Activated T-helper 1 cell treated with anti-CD3 and anti-CD28 coated beads, Interleukin-12 subunit alpha, Interleukin-12 subunit beta, Interleukin-2, Interleukin-4 antibody, amounts not matched to agents 30 ng/mL and 10 ng/mL and 1 ng/mL, durations not matched to agents 14 hours and 24 hours and 36 hours (primary cell): ENCODE results near the gene SPOCK3. TPM values are rescaled to one million over a fixed set of nuclear protein-coding genes. Genes with fewer than 3 reads are reported as not detected.
"Not testable (repeated sequence)": the region's sequence is repeated elsewhere in the genome, so short reads cannot be mapped to it uniquely, and the experiment has no call there.

Experiments used
- DNase-seq: peaks from one replicate; pipeline ENCODE4 v3.0.0; 2021; ENCODE audit warnings: low spot score
- H3K27ac Mint-ChIP-seq: one replicate; pipeline ENCODE4 v1.8.0; 2021; ENCODE audit warnings: mild to moderate bottlenecking, mixed read lengths
- H3K27me3 Mint-ChIP-seq: one replicate; pipeline ENCODE4 v1.8.0; 2022; ENCODE audit warnings: mild to moderate bottlenecking, moderate library complexity, mixed read lengths; ENCODE audit not compliant: insufficient read depth
- H3K36me3 Mint-ChIP-seq: one replicate; pipeline ENCODE4 v1.8.0; 2021; ENCODE audit warnings: low read depth, mixed read lengths
- H3K4me1 Mint-ChIP-seq: one replicate; pipeline ENCODE4 v1.8.0; 2021; ENCODE audit warnings: low read depth, mixed read lengths
- H3K4me3 Mint-ChIP-seq: one replicate; pipeline ENCODE4 v1.8.0; 2021; ENCODE audit warnings: mild to moderate bottlenecking, moderate library complexity, mixed read lengths
- H3K9me3 Mint-ChIP-seq: one replicate; pipeline ENCODE4 v1.8.0; 2021; ENCODE audit warnings: mixed read lengths
- intact Hi-C: fragments of 100-400 bp; cut with micrococcal nuclease; formaldehyde crosslinking; loops from one replicate; pipeline ENCODE4 v1.15.1; 2024
- total RNA-seq: library from RNA; stranded (reverse); gene quantifications from 2 replicates; pipeline ENCODE4 v1.2.3, GENCODE V29; 2022

SPOCK3 gene
- not detected in 2 replicates for total RNA-seq

GRCh38 chr4:167234316-167234881, at the start of gene SPOCK3:
Gene SPOCK3, minus strand, starts transcription at chr4:167234494.
- H3K36me3 Mint-ChIP-seq: no peaks in the 10 kb centered on the region
- H3K27ac Mint-ChIP-seq: no peak within 1 kb of the TSS
- H3K27me3 Mint-ChIP-seq: peaks cover 28% of the 10 kb centered on the region
- H3K9me3 Mint-ChIP-seq: no peaks in the 10 kb centered on the region
- no peak for DNase-seq
- H3K4me1 Mint-ChIP-seq: peaks cover 9% of the 10 kb centered on the region
- H3K4me3 Mint-ChIP-seq: peak within 1 kb of the TSS; percentile 69
- intact Hi-C loops: no loop called here

GRCh38 chr4:167282171-167282864, 48.0 kb upstream of the SPOCK3 start:
- DNase-seq: no peak
- no peaks in the 10 kb centered on the region for H3K27me3 Mint-ChIP-seq
- H3K36me3 Mint-ChIP-seq: no peaks in the 10 kb centered on the region
- intact Hi-C loops: no loop called here
- no peak overlapping the region for H3K4me3 Mint-ChIP-seq
- no peak overlapping the region for H3K27ac Mint-ChIP-seq
- H3K4me1 Mint-ChIP-seq: no peaks in the 10 kb centered on the region
- peaks cover 3% of the 10 kb centered on the region for H3K9me3 Mint-ChIP-seq

- intact Hi-C loops, H3K36me3 Mint-ChIP-seq, H3K4me3 Mint-ChIP-seq, H3K4me1 Mint-ChIP-seq, DNase-seq, H3K9me3 Mint-ChIP-seq, H3K27ac Mint-ChIP-seq, H3K27me3 Mint-ChIP-seq: not testable (repeated sequence)
Observed at GRCh38 chr4:167281545-167281944, 47.3 kb upstream of the SPOCK3 start.

DNA sequence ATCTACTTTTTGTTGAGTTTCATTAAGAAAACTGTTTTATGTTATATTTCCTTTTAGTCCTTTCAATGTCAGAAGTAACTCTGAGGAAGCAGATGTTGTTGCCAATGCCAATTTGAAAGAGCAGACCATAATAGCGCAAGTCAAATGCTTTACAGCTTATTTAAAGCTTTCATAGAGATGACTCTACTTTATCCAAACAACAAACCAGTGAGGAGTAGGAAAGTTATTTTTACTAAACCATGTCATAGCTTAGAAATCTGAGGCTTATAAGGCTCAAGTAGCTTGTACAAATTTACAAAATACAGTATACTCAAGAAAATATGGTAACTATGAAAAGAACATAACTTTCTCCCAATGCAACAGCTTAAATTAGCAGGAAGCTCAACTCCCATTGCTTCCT, 40.1 kb upstream of the SPOCK3 start:
- Mint-ChIP-seq H3K27ac (no peak overlapping the region), H3K4me3 (no peak overlapping the region), H3K4me1 (no peaks in the 10 kb centered on the region), H3K9me3 (peaks cover 8% of the 10 kb centered on the region), H3K36me3 (no peaks in the 10 kb centered on the region), H3K27me3 (peaks cover 2% of the 10 kb centered on the region)
- DNase-seq: no peak
- intact Hi-C loops: no loop called here

DNA sequence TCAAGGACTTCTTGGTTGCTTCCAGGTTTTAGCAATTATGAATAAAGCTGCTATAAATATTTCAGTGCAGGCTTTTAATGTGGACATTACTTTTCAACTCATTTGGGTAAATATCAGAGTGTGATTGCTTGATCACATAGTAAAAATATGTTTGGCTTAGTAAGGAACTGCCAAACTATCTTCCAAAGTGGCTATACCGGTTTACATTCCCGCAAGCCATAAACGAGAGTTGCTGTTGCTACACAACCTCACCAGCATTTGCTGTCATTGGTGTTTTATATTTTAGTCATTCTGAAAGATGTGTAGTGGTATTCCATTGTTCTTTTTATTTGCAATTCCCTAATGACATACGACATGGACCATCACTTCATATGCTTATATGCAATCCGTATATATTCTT, 30.9 kb upstream of the SPOCK3 start:
- intact Hi-C loops: no loop called here
- H3K4me1 Mint-ChIP-seq: no peaks in the 10 kb centered on the region
- H3K36me3 Mint-ChIP-seq: no peaks in the 10 kb centered on the region
- H3K9me3 Mint-ChIP-seq: peaks cover 1% of the 10 kb centered on the region
- DNase-seq: no peak
- no peak overlapping the region for H3K27ac Mint-ChIP-seq
- no peaks in the 10 kb centered on the region for H3K27me3 Mint-ChIP-seq
- H3K4me3 Mint-ChIP-seq: no peak overlapping the region

DNA sequence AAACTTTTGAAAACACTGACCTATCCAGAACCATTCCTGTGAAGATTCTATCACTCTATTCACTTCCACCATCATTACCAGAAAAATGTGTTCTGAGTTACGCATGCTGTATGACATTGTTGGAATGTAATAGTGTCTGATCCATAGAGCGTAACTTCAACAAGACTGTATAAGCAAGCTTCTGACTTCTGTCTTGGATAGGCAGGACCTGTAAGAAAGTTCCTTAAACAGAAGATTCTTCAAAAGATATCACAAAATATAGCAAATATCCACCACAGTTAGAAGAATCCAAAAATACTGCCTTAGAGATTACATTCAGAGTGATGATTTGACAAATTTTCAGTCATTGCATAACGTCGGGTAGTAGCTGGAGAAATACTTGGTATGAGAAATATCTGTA, 14.0 kb upstream of the SPOCK3 start:
- no peak overlapping the region for H3K4me3 Mint-ChIP-seq
- no peaks in the 10 kb centered on the region for H3K27me3 Mint-ChIP-seq
- intact Hi-C loops: no loop called here
- DNase-seq: no peak
- H3K36me3 Mint-ChIP-seq: no peaks in the 10 kb centered on the region
- H3K4me1 Mint-ChIP-seq: no peaks in the 10 kb centered on the region
- H3K9me3 Mint-ChIP-seq: peaks cover 5% of the 10 kb centered on the region
- H3K27ac Mint-ChIP-seq: no peak overlapping the region

GRCh38 chr4:167239627-167240026, 5.3 kb upstream of the SPOCK3 start:
- H3K36me3 Mint-ChIP-seq: no peaks in the 10 kb centered on the region
- peaks cover 9% of the 10 kb centered on the region for H3K27me3 Mint-ChIP-seq
- no peak overlapping the region for H3K27ac Mint-ChIP-seq
- intact Hi-C loops: no loop called here
- H3K4me3 Mint-ChIP-seq: no peak overlapping the region
- H3K4me1 Mint-ChIP-seq: peaks cover 3% of the 10 kb centered on the region
- no peaks in the 10 kb centered on the region for H3K9me3 Mint-ChIP-seq
- no peak for DNase-seq

- intact Hi-C loops: no loop called here
- no peak overlapping the region for H3K27ac Mint-ChIP-seq
- no peaks in the 10 kb centered on the region for H3K9me3 Mint-ChIP-seq
- peaks cover 19% of the 10 kb centered on the region for H3K27me3 Mint-ChIP-seq
- no peak for DNase-seq
- H3K4me1 Mint-ChIP-seq: peaks cover 7% of the 10 kb centered on the region
- no peak overlapping the region for H3K4me3 Mint-ChIP-seq
- no peaks in the 10 kb centered on the region for H3K36me3 Mint-ChIP-seq
Observed at GRCh38 chr4:167238226-167238625, 3.9 kb upstream of the SPOCK3 start.

- Mint-ChIP-seq H3K36me3 (no peaks in the 10 kb centered on the region), H3K4me3 (peak overlapping the region; percentile 67), H3K27me3 (peaks cover 28% of the 10 kb centered on the region), H3K9me3 (no peaks in the 10 kb centered on the region), H3K4me1 (peaks cover 9% of the 10 kb centered on the region), H3K27ac (no peak overlapping the region)
- DNase-seq: no peak
- intact Hi-C loops: no loop called here
Observed at GRCh38 chr4:167233685-167234315, 494 bp downstream of the SPOCK3 start.

GRCh38 chr4:167232805-167233684, 1.2 kb downstream of the SPOCK3 start:
- peak overlapping the region; percentile 39 for H3K4me3 Mint-ChIP-seq
- peaks cover 28% of the 10 kb centered on the region for H3K27me3 Mint-ChIP-seq
- no peak for DNase-seq
- H3K36me3 Mint-ChIP-seq: no peaks in the 10 kb centered on the region
- peaks cover 9% of the 10 kb centered on the region for H3K4me1 Mint-ChIP-seq
- no peaks in the 10 kb centered on the region for H3K9me3 Mint-ChIP-seq
- intact Hi-C loops: no loop called here
- no peak overlapping the region for H3K27ac Mint-ChIP-seq

DNA sequence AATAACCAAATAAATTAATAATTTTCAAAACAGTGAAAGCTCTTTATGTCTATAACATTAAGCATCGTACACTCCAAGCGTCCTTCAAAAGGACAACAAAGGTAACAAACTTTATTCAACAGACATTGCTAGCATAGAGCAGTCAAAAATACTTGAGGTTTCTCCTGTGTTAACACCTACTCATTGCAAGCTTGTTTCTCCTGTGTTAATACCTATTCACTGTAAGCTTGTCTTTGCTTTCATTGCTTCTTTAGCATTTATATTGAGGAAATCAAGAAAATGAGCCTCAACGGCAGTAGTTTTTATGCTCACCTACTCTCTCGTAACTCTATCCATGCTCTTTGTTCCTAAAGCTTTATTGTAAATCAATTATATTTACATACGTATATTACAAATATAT, 3.5 kb downstream of the SPOCK3 start:
- H3K4me1 Mint-ChIP-seq: peaks cover 9% of the 10 kb centered on the region
- H3K4me3 Mint-ChIP-seq: no peak overlapping the region
- no peaks in the 10 kb centered on the region for H3K9me3 Mint-ChIP-seq
- intact Hi-C loops: no loop called here
- peaks cover 28% of the 10 kb centered on the region for H3K27me3 Mint-ChIP-seq
- DNase-seq: no peak
- H3K36me3 Mint-ChIP-seq: no peaks in the 10 kb centered on the region
- H3K27ac Mint-ChIP-seq: no peak overlapping the region

- intact Hi-C loops: no loop called here
- DNase-seq: no peak
- no peak overlapping the region for H3K4me3 Mint-ChIP-seq
- H3K27me3 Mint-ChIP-seq: no peaks in the 10 kb centered on the region
- H3K4me1 Mint-ChIP-seq: no peaks in the 10 kb centered on the region
- H3K27ac Mint-ChIP-seq: no peak overlapping the region
- H3K9me3 Mint-ChIP-seq: no peaks in the 10 kb centered on the region
- H3K36me3 Mint-ChIP-seq: no peaks in the 10 kb centered on the region
Observed at GRCh38 chr4:167222099-167222498, 12.2 kb downstream of the SPOCK3 start.

DNA sequence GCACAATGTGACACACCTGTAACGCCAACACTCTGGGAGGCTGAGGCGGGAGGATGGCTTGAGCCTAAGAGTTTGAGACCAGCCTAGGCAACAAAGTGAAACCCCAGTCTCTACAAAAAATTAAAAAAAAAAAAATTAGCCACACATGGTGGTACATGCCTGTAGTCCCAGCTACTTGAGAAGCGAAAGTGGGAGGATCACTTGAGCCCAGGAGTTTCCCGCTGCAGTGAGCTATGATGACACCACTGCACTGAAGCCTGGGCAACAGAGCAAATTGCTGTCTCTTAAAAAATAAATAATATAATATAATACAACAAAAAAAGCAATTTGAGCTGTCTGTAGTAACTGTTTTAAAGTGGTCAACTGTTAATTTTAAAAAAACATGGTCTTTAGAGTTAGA, 13.2 kb downstream of the SPOCK3 start:
- H3K4me3 Mint-ChIP-seq: no peak overlapping the region
- no peak overlapping the region for H3K27ac Mint-ChIP-seq
- no peak for DNase-seq
- intact Hi-C loops: no loop called here
- no peaks in the 10 kb centered on the region for H3K4me1 Mint-ChIP-seq
- no peaks in the 10 kb centered on the region for H3K36me3 Mint-ChIP-seq
- no peaks in the 10 kb centered on the region for H3K27me3 Mint-ChIP-seq
- no peaks in the 10 kb centered on the region for H3K9me3 Mint-ChIP-seq
